A549 (cell line): ENCODE data around the gene ALKAL2. TPM values are rescaled to one million over a fixed set of nuclear protein-coding genes. Genes with fewer than 3 reads are reported as not detected.

Source experiments
- ATAC-seq, 2 experiments: fragments of 200-7000 bp in 1 of 2; fragments of >200 bp in 1 of 2; cut with Nextera tagmentation in 1 of 2; cut with Tn5 transposase in 1 of 2; 3 replicates each; pipeline versions ENCODE4 v1.8.0 to v1.9.1; 2018 to 2020; ENCODE audit warnings: mild to moderate bottlenecking in 1 of 2, moderate library complexity in 1 of 2
- CTCF ChIA-PET: fragments of 300-600 bp; sonication (Branson Sonifier 250); formaldehyde crosslinking; extraction: SDS; loops from one replicate; lab custom pipeline; 2021; ENCODE audit warnings: antibody characterized with exemption, inconsistent platforms; lab: Yijun Ruan, JAX
- POLR2A ChIA-PET: fragments of 350-600 bp; formaldehyde crosslinking; extraction: SDS; loops from one replicate; lab custom pipeline; 2021; ENCODE audit warnings: antibody characterized with exemption, inconsistent platforms; lab: Yijun Ruan, JAX
- DNase-seq, 2 experiments: peaks; one replicate each; pipeline versions ENCODE4 v3.0.0 to v3.0.0-alpha.2; 2011 to 2016; ENCODE audit warnings: low read depth in 1 of 2, low spot score in 1 of 2
- FAIRE-seq: peaks from 2 replicates; lab custom pipeline; 2011; peaks lifted over from hg19 to GRCh38; lab: Jason Lieb, UNC
- H3K27ac ChIP-seq, 2 experiments: fragments of >200 bp; sonication (Bioruptor Twin); formaldehyde crosslinking; 3 replicates each; pipeline ENCODE4 v1.5.1; 2016 to 2017
- H3K4me1 ChIP-seq: fragments of >200 bp; sonication (Bioruptor Twin); formaldehyde crosslinking; 3 replicates; pipeline ENCODE4 v1.6.1; 2016
- H3K4me2 ChIP-seq: fragments of >200 bp; sonication (Bioruptor Twin); formaldehyde crosslinking; 3 replicates; pipeline ENCODE4 v1.6.1; 2016
- H3K4me3 ChIP-seq: fragments of >200 bp; sonication (Bioruptor Twin); formaldehyde crosslinking; 3 replicates; pipeline ENCODE4 v1.5.1; 2016
- H3K9me3 ChIP-seq: fragments of >200 bp; sonication (Bioruptor Twin); formaldehyde crosslinking; 3 replicates; pipeline ENCODE4 v1.6.1; 2016
- CBX8 ChIP-seq: fragments of 200-600 bp; sonication (generic); IDR thresholded peaks from 2 replicates; pipeline ENCODE4 v1.6.1; 2016
- CHD2 ChIP-seq: fragments of 150-350 bp; IDR thresholded peaks from 2 replicates; pipeline ENCODE4 v1.6.1; 2014; ENCODE audit warnings: low read length; ENCODE audit not compliant: partially characterized antibody
- EP300 ChIP-seq, 2 experiments: fragments of >200 bp; sonication (Bioruptor Twin); formaldehyde crosslinking; IDR thresholded peaks; 2 replicates in 1 of 2; 3 replicates in 1 of 2; pipeline ENCODE4 v1.6.1; 2016 to 2017
- ESRRA ChIP-seq: fragments of 150-350 bp; IDR thresholded peaks from 2 replicates; pipeline ENCODE4 v1.6.1; 2014; ENCODE audit warnings: mild to moderate bottlenecking, low read length, borderline replicate concordance
- FOSB ChIP-seq: fragments of 250-450 bp; sonication (Bioruptor Pico); IDR thresholded peaks from 2 replicates; pipeline ENCODE4 v1.5.0; 2020; ENCODE audit warnings: mild to moderate bottlenecking, moderate library complexity
- FOSL2 ChIP-seq, 2 experiments: fragments of 450-650 bp in 1 of 2; fragments of >200 bp in 1 of 2; sonication (Bioruptor Twin) in 1 of 2; formaldehyde crosslinking; IDR thresholded peaks; 2 replicates each; pipeline versions ENCODE4 v1.5.0 to v1.6.1; 2016 to 2020; ENCODE audit warnings: mild to moderate bottlenecking in 1 of 2, moderate library complexity in 1 of 2
- FOXS1 ChIP-seq: fragments of 250-450 bp; sonication (Bioruptor Pico); IDR thresholded peaks from 2 replicates; pipeline ENCODE4 v1.5.0; 2020; ENCODE audit warnings: mild to moderate bottlenecking, moderate library complexity
- GATA3 ChIP-seq: IDR thresholded peaks from 2 replicates; pipeline ENCODE4 v1.6.1; 2012; ENCODE audit warnings: borderline replicate concordance
- JUN ChIP-seq, 2 experiments: fragments of >200 bp; sonication (Bioruptor Twin); formaldehyde crosslinking; IDR thresholded peaks; 2 replicates in 1 of 2; 3 replicates in 1 of 2; pipeline ENCODE4 v1.6.1; 2016 to 2017
- KDM5A ChIP-seq: fragments of 200-600 bp; sonication (generic); IDR thresholded peaks from 2 replicates; pipeline ENCODE4 v1.6.1; 2016; ENCODE audit warnings: antibody characterized with exemption, mild to moderate bottlenecking
- MAFK ChIP-seq: fragments of 450-650 bp; IDR thresholded peaks from 2 replicates; pipeline ENCODE4 v1.6.1; 2014; ENCODE audit not compliant: partially characterized antibody
- MAZ ChIP-seq: fragments of 150-350 bp; IDR thresholded peaks from 2 replicates; pipeline ENCODE4 v1.6.1; 2014; ENCODE audit warnings: antibody characterized with exemption, low read depth, low read length, borderline replicate concordance
- PBX3 ChIP-seq: IDR thresholded peaks from 2 replicates; pipeline ENCODE4 v1.6.1; 2012
- PHF8 ChIP-seq: fragments of 200-600 bp; sonication (generic); IDR thresholded peaks from 2 replicates; pipeline ENCODE4 v1.6.1; 2016; ENCODE audit warnings: low read depth, mild to moderate bottlenecking, antibody characterized with exemption, moderate library complexity, borderline replicate concordance
- SMC3 ChIP-seq: fragments of >200 bp; sonication (Bioruptor Twin); formaldehyde crosslinking; IDR thresholded peaks from 3 replicates; pipeline ENCODE4 v1.6.1; 2018; ENCODE audit warnings: inconsistent platforms
- TFCP2L1 ChIP-seq: fragments of 250-450 bp; sonication (Bioruptor Pico); IDR thresholded peaks from 2 replicates; pipeline ENCODE4 v1.5.0; 2021; ENCODE audit warnings: mild to moderate bottlenecking
- USF2 ChIP-seq: fragments of 450-650 bp; IDR thresholded peaks from 2 replicates; pipeline ENCODE4 v1.6.1; 2014; ENCODE audit warnings: antibody characterized with exemption
- ZNF302 ChIP-seq: fragments of 250-450 bp; sonication (Bioruptor Pico); IDR thresholded peaks from 2 replicates; pipeline ENCODE4 v1.9.0; 2021; ENCODE audit warnings: inconsistent platforms, mild to moderate bottlenecking, moderate library complexity
- WGBS: methylation state at CpG from one replicate; pipeline ENCODE4 v1.1.6; 2017; ENCODE audit errors: missing lambda C conversion rate; 5-methylcytosine and 5-hydroxymethylcytosine counted together
- polyA plus RNA-seq, 4 experiments: library from polyadenylated mRNA; depleted of rRNA in 3 of 4; stranded (reverse); fragments of >200 nt; fragmentation: RNase III in 1 of 4; extraction: RNeasy Plus Mini Kit Qiagen cat#74134 plus additional on column Dnase treatment in 1 of 4; gene quantifications; 2 replicates in 3 of 4; 3 replicates in 1 of 4; pipeline ENCODE4 v1.2.3, GENCODE V29; 2011 to 2017

Gene ALKAL2
- polyA plus RNA-seq, 2 of the 4 experiments (the other 2 are of a cell fraction): not detected

GRCh38 chr2:231521-232185 lies 56.2 kb downstream of the ALKAL2 start:
- H3K4me1 ChIP-seq: no peaks in the 10 kb centered on the region
- ChIA-PET CTCF (interaction anchor here (0.7 kb wide), 1 partner anchor 431 kb away, joined by 3 read pairs; no protein-coding TSS in a partner anchor), POLR2A (no interaction called here)
- no peak overlapping the region for H3K27ac ChIP-seq
- FAIRE-seq: no peak
- H3K4me2 ChIP-seq: no peak overlapping the region
- WGBS: 73% methylated on average over 9 of the region's 9 CpGs
- DNase-seq: no peak
- ATAC-seq: no peak
- no peaks in the 10 kb centered on the region for H3K9me3 ChIP-seq
- H3K4me3 ChIP-seq: no peak overlapping the region
- TF ChIP-seq USF2 (no peak), EP300 (IDR thresholded peaks at IDR 0.05) (no peak), ESRRA (no peak), MAFK (no peak), FOSB (no peak), ZNF302 (no peak), CBX8 (no peak), FOXS1 (CRISPR knock-in tag) (no peak), CHD2 (no peak), TFCP2L1 (no peak), FOSL2 (IDR thresholded peaks at IDR 0.05) (no peak), FOSL2 (CRISPR knock-in tag; IDR thresholded peaks at IDR 0.05) (no peak), PHF8 (no peak), JUN (IDR thresholded peaks at IDR 0.05) (no peak), KDM5A (no peak), GATA3 (no peak), MAZ (no peak), SMC3 (no peak), PBX3 (no peak)
- TF ChIP-seq, all 56 proteins: peak for 0

Other genes with a start within 250 kb of the ALKAL2 start
- 0.35 and 0.53 TPM in 2 replicates for gene FAM110C, start 241.6 kb downstream of the ALKAL2 start, polyA plus RNA-seq (2011; rRNA removed)
- gene FAM110C, start 241.6 kb downstream of the ALKAL2 start, polyA plus RNA-seq (2017; fragmentation: RNase III; extraction: RNeasy Plus Mini Kit Qiagen cat#74134 plus additional on column Dnase treatment): 0.04 to 0.17 TPM (median 0.08 TPM) in 3 replicates
- 19.5 and 23.9 TPM in 2 replicates for gene SH3YL1, start 24.1 kb downstream of the ALKAL2 start, polyA plus RNA-seq (2011; rRNA removed)
- 12.8 to 13.9 TPM (median 13.5 TPM) in 3 replicates for gene SH3YL1, start 24.1 kb downstream of the ALKAL2 start, polyA plus RNA-seq (2017; fragmentation: RNase III; extraction: RNeasy Plus Mini Kit Qiagen cat#74134 plus additional on column Dnase treatment)
- gene ACP1, start 23.1 kb downstream of the ALKAL2 start, polyA plus RNA-seq (2011; rRNA removed): 266 and 338 TPM in 2 replicates
- 204 to 228 TPM (median 213 TPM) in 3 replicates for gene ACP1, start 23.1 kb downstream of the ALKAL2 start, polyA plus RNA-seq (2017; fragmentation: RNase III; extraction: RNeasy Plus Mini Kit Qiagen cat#74134 plus additional on column Dnase treatment)